Central memory CD8-positive, alpha-beta T cell (primary cell): ENCODE data around the gene MEPE.

ENCODE experiments used
- ATAC-seq: fragments of 150-1000 bp; cut with Tn5 transposase; replicated peaks from 2 replicates; pipeline ENCODE4 v1.10.0; 2022; ENCODE audit warnings: mild to moderate bottlenecking, moderate FRiP score, moderate number of reproducible peaks; ENCODE audit not compliant: poor library complexity, severe bottlenecking; ENCODE audit errors: extremely low read depth
- DNase-seq, 2 donors: peaks; one replicate each; pipeline ENCODE4 v3.0.0; 2021; ENCODE audit warnings: low spot score in 2 of 2
- H3K27ac Mint-ChIP-seq: one replicate; pipeline ENCODE4 v1.8.0; 2022; ENCODE audit warnings: low read depth, mild to moderate bottlenecking, moderate library complexity, mixed read lengths
- H3K27me3 Mint-ChIP-seq: one replicate; pipeline ENCODE4 v1.8.0; 2022; ENCODE audit warnings: mixed read lengths
- H3K36me3 Mint-ChIP-seq: one replicate; pipeline ENCODE4 v1.8.0; 2022; ENCODE audit warnings: mild to moderate bottlenecking, moderate library complexity, mixed read lengths; ENCODE audit not compliant: insufficient read depth
- H3K4me1 Mint-ChIP-seq: one replicate; pipeline ENCODE4 v1.8.0; 2022; ENCODE audit warnings: mixed read lengths
- H3K4me3 Mint-ChIP-seq: one replicate; pipeline ENCODE4 v1.8.0; 2022; ENCODE audit warnings: mild to moderate bottlenecking, moderate library complexity, mixed read lengths
- H3K9me3 Mint-ChIP-seq: one replicate; pipeline ENCODE4 v1.8.0; 2022; ENCODE audit warnings: mixed read lengths

The MEPE gene

DNA sequence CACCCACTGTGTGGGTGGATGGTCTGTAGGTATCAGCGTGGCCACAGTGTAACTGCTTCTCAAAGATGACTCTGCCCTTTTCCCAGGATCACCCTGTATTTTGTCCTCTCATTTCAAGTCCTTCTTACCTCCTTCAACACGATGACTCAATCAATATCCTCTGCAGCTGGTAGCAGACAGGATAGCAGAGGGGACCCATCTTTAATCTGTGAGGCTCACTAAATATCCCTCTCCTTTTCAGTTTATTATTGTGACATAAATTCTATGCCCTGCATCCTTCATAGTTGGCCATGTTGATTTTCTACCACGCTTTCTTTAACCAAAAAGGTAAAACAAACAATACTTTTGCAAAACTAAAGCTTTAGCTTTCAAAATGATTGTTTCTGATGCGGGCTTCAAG, 9.6 kb upstream of the MEPE start:
- peaks cover 4% of the 10 kb centered on the region for H3K9me3 Mint-ChIP-seq
- no peaks in the 10 kb centered on the region for H3K36me3 Mint-ChIP-seq
- DNase-seq (no peak), ATAC-seq (no peak)
- peaks cover 51% of the 10 kb centered on the region for H3K27me3 Mint-ChIP-seq
- no peak overlapping the region for H3K4me3 Mint-ChIP-seq
- no peak overlapping the region for H3K27ac Mint-ChIP-seq
- H3K4me1 Mint-ChIP-seq, result no peaks in the 10 kb centered on the region

DNA sequence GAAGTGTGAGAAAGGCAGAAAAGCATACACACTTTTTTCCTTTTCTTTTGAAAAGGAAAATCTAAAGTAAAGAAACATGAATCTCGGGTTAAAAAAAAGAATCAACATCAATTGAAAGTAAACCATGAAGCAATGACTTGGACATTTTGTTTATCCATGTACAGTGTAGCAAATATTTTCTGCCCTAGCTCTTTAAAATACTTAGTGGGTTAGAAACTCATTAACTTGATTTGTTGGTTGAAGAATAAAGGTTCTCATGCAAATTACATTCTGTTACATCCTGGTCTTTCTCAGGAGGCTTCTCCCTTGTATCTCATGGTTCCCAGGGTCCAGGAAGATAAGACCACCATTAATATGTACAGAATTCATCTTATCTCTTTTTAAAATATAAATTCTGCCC, 9.0 kb upstream of the MEPE start:
- Mint-ChIP-seq H3K9me3 (peaks cover 4% of the 10 kb centered on the region), H3K27ac (no peak overlapping the region), H3K4me1 (no peaks in the 10 kb centered on the region), H3K36me3 (no peaks in the 10 kb centered on the region), H3K4me3 (no peak overlapping the region), H3K27me3 (peaks cover 54% of the 10 kb centered on the region)
- ATAC-seq (no peak), DNase-seq (no peak)

DNA sequence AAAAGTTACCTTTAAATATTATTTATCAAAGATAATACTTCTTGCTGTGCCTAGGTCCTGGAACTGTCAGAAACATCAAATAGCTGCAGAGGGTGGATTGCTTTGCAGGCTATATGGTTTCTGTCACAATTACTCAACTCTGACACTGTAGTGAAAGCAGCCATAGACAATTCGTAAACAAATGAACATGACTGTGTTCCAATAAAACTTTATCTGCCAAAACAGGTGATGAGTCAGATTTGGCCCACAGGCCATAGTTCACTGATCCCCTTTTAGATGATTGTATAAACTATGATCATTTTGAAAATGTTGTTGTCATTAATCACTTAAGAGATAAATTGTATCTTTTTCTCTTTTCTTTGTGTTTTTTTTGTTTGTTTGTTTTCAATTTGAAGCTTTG, 8.4 kb upstream of the MEPE start:
- Mint-ChIP-seq H3K36me3 (no peaks in the 10 kb centered on the region), H3K27ac (no peak overlapping the region), H3K4me1 (no peaks in the 10 kb centered on the region), H3K27me3 (peaks cover 52% of the 10 kb centered on the region), H3K9me3 (peaks cover 4% of the 10 kb centered on the region), H3K4me3 (no peak overlapping the region)
- DNase-seq (no peak), ATAC-seq (no peak)

DNA sequence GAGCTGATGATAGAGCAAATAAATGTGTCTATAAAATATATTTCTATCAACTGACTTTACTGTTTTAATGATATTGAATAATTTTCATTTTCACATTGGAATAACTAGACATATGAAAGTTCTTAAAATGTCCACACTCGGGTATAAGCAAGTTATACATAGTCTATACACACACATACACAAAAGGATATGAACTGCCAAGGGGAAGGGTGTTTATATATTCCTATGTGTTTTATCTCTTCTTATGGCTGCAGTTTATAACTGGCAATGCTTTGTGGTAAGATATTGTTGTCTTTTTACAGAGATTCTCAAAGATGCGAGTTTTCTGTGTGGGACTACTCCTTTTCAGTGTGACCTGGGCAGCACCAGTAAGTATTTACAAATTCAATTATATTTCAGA, 1.6 kb downstream of the MEPE start:
- Mint-ChIP-seq H3K27ac (no peak overlapping the region), H3K4me3 (no peak overlapping the region), H3K9me3 (no peaks in the 10 kb centered on the region), H3K36me3 (no peaks in the 10 kb centered on the region), H3K4me1 (no peaks in the 10 kb centered on the region), H3K27me3 (peaks cover 28% of the 10 kb centered on the region)
- no peak for ATAC-seq
- DNase-seq, result no peak

DNA sequence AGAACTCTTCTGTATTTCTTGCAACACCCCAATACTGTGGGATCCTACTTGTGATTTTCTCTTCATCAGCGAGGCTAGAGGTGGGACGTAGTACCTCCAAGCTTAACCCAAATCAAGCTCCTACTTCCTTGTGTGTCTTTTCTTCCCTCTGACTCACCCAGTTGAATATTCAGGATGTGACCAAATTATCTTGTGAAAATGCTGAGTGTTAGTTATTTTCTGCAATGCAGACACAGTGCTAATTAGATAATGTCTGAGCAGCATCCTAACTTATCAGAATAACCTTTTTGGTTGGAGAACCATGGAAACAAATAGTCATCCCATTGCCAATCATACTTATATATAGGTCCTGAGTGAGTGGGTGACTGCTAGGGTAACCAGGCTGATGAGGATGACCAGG, 2.4 kb downstream of the MEPE start:
- H3K4me3 Mint-ChIP-seq, result no peak overlapping the region
- H3K4me1 Mint-ChIP-seq, result no peaks in the 10 kb centered on the region
- no peaks in the 10 kb centered on the region for H3K9me3 Mint-ChIP-seq
- DNase-seq (no peak), ATAC-seq (no peak)
- no peaks in the 10 kb centered on the region for H3K36me3 Mint-ChIP-seq
- H3K27ac Mint-ChIP-seq, result no peak overlapping the region
- peaks cover 24% of the 10 kb centered on the region for H3K27me3 Mint-ChIP-seq

DNA sequence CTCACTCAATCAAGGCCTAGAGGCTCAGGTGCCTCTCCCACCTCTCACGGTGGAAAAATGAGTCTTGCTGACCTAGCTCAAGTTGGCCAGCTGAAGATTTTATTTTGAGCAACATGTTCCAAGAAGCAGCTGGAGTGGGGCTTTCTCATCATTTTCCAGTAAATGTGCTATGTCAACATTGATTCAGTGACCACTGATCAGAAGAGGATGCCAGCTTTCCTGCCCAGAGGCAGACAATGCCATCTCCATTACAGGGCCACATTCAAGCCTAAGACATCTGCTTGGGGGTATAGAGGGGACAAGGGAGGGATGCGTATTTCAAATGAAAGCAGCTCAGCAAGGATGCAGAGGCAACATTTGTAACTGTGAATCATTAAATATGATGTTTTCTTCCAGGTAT, 3.0 kb downstream of the MEPE start:
- no peaks in the 10 kb centered on the region for H3K36me3 Mint-ChIP-seq
- peaks cover 25% of the 10 kb centered on the region for H3K27me3 Mint-ChIP-seq
- no peak for ATAC-seq
- DNase-seq, result no peak
- no peaks in the 10 kb centered on the region for H3K9me3 Mint-ChIP-seq
- H3K4me3 Mint-ChIP-seq, result no peak overlapping the region
- H3K4me1 Mint-ChIP-seq, result no peaks in the 10 kb centered on the region
- no peak overlapping the region for H3K27ac Mint-ChIP-seq

DNA sequence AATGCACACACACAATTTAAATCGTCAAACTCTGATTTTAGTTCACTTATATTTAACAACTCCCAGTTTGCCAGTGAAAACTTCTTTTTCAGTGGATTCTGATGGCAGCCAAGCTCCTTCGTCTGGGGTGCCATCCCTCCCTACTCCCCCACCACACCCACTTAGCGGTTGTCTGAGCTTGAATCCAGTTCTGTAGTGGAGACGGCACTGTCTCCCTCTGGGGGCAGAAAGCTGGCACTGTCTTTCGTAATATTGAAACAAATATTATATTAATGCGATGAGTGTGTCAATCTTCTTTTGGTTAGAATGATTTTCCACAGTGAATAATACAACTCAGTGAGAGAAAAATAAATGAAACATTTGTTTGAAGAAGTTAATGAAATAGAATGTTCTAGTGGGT, 5.4 kb downstream of the MEPE start:
- no peak overlapping the region for H3K27ac Mint-ChIP-seq
- DNase-seq, result no peak

DNA sequence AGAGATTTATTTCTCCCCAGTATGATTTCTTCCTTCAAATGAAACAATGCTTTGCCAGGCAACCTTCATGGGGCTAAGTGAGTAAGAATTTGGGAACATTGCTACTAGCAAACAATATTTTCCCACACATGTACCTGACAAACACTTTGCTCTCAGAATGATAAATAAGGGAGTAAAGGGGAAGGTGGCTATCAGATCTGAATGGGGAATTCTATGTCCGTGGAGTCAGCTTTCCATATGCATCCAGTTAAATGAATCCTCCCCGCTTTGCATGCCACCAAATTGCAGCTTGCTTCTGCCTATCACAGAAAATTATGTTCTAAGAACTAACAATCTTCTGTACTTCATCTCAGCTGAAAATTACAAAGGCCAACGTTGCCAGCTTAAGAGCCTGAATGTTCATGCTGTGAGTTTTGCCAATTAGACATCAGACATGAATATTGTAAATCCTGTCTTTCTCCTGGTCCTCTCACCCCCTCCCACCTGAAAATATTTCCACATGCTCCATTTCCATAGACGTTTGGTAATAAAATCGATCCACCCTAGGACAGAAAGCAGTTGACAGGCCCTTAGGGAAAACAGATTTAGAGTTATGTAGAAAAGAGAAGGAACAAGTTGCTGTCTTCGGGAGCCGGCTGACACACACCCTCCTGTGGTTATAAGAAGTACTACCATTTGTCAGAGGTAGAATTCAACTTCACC, 6.3 kb downstream of the MEPE start:
- Mint-ChIP-seq H3K27ac (no peak overlapping the region), H3K4me1 (no peaks in the 10 kb centered on the region), H3K27me3 (peaks cover 55% of the 10 kb centered on the region), H3K36me3 (no peaks in the 10 kb centered on the region), H3K4me3 (no peak overlapping the region), H3K9me3 (no peaks in the 10 kb centered on the region)
- ATAC-seq (no peak), DNase-seq (no peak)

More for the DNA sequence above, 5.4 kb downstream of the MEPE start:
- no peaks in the 10 kb centered on the region for H3K36me3 Mint-ChIP-seq
- no peak overlapping the region for H3K4me3 Mint-ChIP-seq
- no peak for ATAC-seq
- no peaks in the 10 kb centered on the region for H3K9me3 Mint-ChIP-seq
- peaks cover 47% of the 10 kb centered on the region for H3K27me3 Mint-ChIP-seq
- no peaks in the 10 kb centered on the region for H3K4me1 Mint-ChIP-seq

DNA sequence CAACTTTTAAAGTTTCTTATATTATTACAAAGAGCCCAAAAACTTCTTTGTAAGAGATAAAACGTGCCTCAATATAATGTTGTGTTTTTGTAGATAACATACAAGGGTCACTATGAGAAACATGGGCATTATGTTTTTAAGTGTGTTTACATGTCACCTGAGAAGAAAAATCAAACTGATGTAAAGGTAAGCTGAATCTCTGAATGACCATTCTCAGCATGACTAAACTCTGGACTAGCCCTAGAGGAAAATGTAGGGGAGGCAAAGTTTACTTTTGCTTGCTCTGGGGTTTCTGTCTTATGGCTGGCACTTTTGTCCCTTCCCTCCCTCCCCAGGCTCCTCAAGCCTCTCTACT, 6.8 kb downstream of the MEPE start:
- Mint-ChIP-seq H3K27me3 (peaks cover 59% of the 10 kb centered on the region), H3K4me3 (no peak overlapping the region), H3K36me3 (no peaks in the 10 kb centered on the region), H3K4me1 (no peaks in the 10 kb centered on the region), H3K27ac (no peak overlapping the region), H3K9me3 (no peaks in the 10 kb centered on the region)
- DNase-seq (no peak), ATAC-seq (no peak)

DNA sequence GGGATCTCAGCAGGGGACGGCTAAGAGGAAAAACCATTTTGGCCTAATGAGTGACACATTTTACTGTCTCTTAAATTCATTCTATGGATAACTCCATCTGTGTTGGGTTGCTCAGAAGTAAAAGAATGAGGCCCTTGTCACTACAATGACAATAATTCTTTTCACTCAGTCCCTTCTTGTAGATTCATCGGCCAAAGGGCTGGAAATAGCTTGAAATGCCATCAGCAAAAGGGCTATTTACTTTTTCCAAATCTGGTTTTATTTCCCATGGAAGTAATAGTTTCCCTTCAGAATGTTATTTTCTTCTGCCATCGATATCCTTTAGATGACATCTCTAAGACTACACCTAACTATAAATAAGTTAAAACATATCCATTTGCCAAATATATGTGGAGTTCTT, 7.4 kb downstream of the MEPE start:
- DNase-seq (no peak), ATAC-seq (no peak)
- Mint-ChIP-seq H3K4me1 (no peaks in the 10 kb centered on the region), H3K4me3 (no peak overlapping the region), H3K9me3 (no peaks in the 10 kb centered on the region), H3K36me3 (no peaks in the 10 kb centered on the region), H3K27me3 (peaks cover 60% of the 10 kb centered on the region), H3K27ac (no peak overlapping the region)

DNA sequence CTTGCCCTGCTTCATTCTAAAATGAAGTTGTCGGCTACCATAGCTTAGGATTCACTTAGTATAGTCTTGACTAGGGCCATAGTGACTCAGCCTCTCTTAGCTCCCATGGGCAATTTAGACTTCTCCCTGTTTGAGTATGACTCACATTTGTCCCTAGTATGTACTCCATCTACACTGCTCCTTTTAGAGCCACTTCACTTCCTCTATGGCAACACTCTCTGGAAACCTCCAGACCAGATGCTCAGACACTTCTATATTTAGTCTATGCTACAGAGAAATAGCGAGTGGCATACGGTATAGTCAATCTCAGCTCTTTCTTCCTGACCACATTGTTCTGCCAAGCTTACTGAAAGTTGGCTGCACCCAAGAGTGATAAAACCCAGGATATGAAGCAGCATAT, 11.2 kb downstream of the MEPE start:
- peaks cover 3% of the 10 kb centered on the region for H3K4me1 Mint-ChIP-seq
- H3K9me3 Mint-ChIP-seq, result no peaks in the 10 kb centered on the region
- DNase-seq (no peak), ATAC-seq (no peak)
- H3K4me3 Mint-ChIP-seq, result no peak overlapping the region
- no peak overlapping the region for H3K27ac Mint-ChIP-seq
- H3K27me3 Mint-ChIP-seq, result peaks cover 69% of the 10 kb centered on the region
- no peaks in the 10 kb centered on the region for H3K36me3 Mint-ChIP-seq

DNA sequence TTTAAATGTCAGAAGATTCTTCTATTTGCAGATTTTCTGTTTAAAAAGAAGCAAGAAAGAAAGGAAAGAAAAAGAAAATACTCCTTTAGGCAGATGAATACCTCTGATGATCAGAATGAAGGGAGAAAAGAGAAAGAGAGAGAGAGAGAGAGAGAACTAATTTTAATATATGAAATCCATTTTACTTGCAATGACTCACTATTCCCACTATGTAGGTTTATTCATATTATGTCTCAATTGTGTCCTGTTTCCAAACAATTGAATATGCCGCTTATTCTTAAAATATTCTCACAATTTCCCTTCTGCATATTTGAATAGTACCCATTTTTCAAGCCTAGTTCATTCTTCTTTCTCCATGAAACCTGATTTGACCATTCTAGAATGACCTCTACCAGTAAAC, 11.7 kb downstream of the MEPE start:
- Mint-ChIP-seq H3K36me3 (no peaks in the 10 kb centered on the region), H3K9me3 (no peaks in the 10 kb centered on the region), H3K27me3 (peaks cover 74% of the 10 kb centered on the region), H3K4me3 (no peak overlapping the region), H3K4me1 (peaks cover 7% of the 10 kb centered on the region), H3K27ac (no peak overlapping the region)
- ATAC-seq (no peak), DNase-seq (no peak)

DNA sequence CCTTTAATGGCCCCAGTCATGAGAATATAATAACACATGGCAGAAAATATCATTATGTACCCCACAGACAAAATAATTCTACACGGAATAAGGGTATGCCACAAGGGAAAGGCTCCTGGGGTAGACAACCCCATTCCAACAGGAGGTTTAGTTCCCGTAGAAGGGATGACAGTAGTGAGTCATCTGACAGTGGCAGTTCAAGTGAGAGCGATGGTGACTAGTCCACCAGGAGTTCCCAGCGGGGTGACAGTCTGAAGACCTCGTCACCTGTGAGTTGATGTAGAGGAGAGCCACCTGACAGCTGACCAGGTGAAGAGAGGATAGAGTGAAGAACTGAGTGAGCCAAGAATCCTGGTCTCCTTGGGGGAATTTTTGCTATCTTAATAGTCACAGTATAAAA, 13.5 kb downstream of the MEPE start:
- Mint-ChIP-seq H3K27ac (no peak overlapping the region), H3K27me3 (peaks cover 65% of the 10 kb centered on the region), H3K9me3 (no peaks in the 10 kb centered on the region), H3K4me1 (peaks cover 7% of the 10 kb centered on the region), H3K36me3 (no peaks in the 10 kb centered on the region), H3K4me3 (no peak overlapping the region)
- ATAC-seq, result no peak
- no peak for DNase-seq
